HG02588 (cell line): ENCODE data around the gene ISOC1.

Experiments used
- ATAC-seq: cut with Tn5 transposase; IDR thresholded peaks from one replicate; pipeline ENCODE4 v1.9.1; 2021; ENCODE audit warnings: mild to moderate bottlenecking, moderate library complexity; ENCODE audit not compliant: unreplicated experiment

Gene ISOC1

GRCh38 chr5:129124608-129125007 lies 30.1 kb downstream of the ISOC1 start:
- ATAC-seq = no peak

- ATAC-seq = peak; percentile 76
Measured at GRCh38 chr5:129125819-129126218, 31.3 kb downstream of the ISOC1 start.

GRCh38 chr5:129133553-129133952 lies 39.0 kb downstream of the ISOC1 start:
- ATAC-seq = no peak

GRCh38 chr5:129135633-129136032 lies 41.1 kb downstream of the ISOC1 start:
- peak; percentile 77 for ATAC-seq

- ATAC-seq = no peak
Measured at GRCh38 chr5:129137637-129138036, 43.1 kb downstream of the ISOC1 start.

- no peak for ATAC-seq
Measured at GRCh38 chr5:129141078-129141477, 46.5 kb downstream of the ISOC1 start.

- ATAC-seq = no peak
Measured at GRCh38 chr5:129141696-129142095, 47.1 kb downstream of the ISOC1 start.

- ATAC-seq = no peak
Measured at GRCh38 chr5:129155876-129156275, 61.3 kb downstream of the ISOC1 start.

GRCh38 chr5:129161830-129162229 lies 67.3 kb downstream of the ISOC1 start:
- no peak for ATAC-seq
